WTC11 (cell line): ENCODE results near the gene ADIPOR1. TPM values are rescaled to one million over a fixed set of nuclear protein-coding genes. Genes with fewer than 3 reads are reported as not detected.

ENCODE experiments used
- CREM ChIP-seq: sonication (generic); formaldehyde crosslinking; IDR thresholded peaks from 2 replicates; pipeline ENCODE4 v1.8.1; 2022; ENCODE audit warnings: mild to moderate bottlenecking, missing genetic modification reagents, moderate library complexity
- E2F1 ChIP-seq: sonication (generic); formaldehyde crosslinking; IDR thresholded peaks from 2 replicates; pipeline ENCODE4 v1.8.0; 2022; ENCODE audit warnings: mild to moderate bottlenecking, missing genetic modification reagents
- FOXK1 ChIP-seq: sonication (generic); formaldehyde crosslinking; IDR thresholded peaks from 2 replicates; pipeline ENCODE4 v1.8.0; 2022; ENCODE audit warnings: mild to moderate bottlenecking, moderate library complexity, missing genetic modification reagents
- FOXP1 ChIP-seq: sonication (generic); formaldehyde crosslinking; IDR thresholded peaks from 2 replicates; pipeline ENCODE4 v1.8.0; 2022; ENCODE audit warnings: missing genetic modification reagents, mild to moderate bottlenecking, moderate library complexity, borderline replicate concordance
- FOXP4 ChIP-seq: sonication (generic); formaldehyde crosslinking; IDR thresholded peaks from 2 replicates; pipeline ENCODE4 v1.8.0; 2022; ENCODE audit warnings: mild to moderate bottlenecking, missing genetic modification reagents
- HMGXB4 ChIP-seq: sonication (generic); formaldehyde crosslinking; IDR thresholded peaks from 2 replicates; pipeline ENCODE4 v1.8.1; 2023; ENCODE audit warnings: mild to moderate bottlenecking, moderate library complexity, missing genetic modification reagents
- IRF1 ChIP-seq: sonication (generic); formaldehyde crosslinking; IDR thresholded peaks from 2 replicates; pipeline ENCODE4 v1.8.0; 2023; ENCODE audit warnings: missing genetic modification reagents
- IRF2 ChIP-seq: sonication (generic); formaldehyde crosslinking; IDR thresholded peaks from 2 replicates; pipeline ENCODE4 v1.8.0; 2022; ENCODE audit warnings: low read depth, missing genetic modification reagents, borderline replicate concordance
- MXD4 ChIP-seq: fragments of 250-450 bp; sonication (Bioruptor Pico); IDR thresholded peaks from 2 replicates; pipeline ENCODE4 v1.8.0; 2021; ENCODE audit warnings: mild to moderate bottlenecking, moderate library complexity, borderline replicate concordance
- OVOL2 ChIP-seq: fragments of 250-450 bp; sonication (Bioruptor Pico); IDR thresholded peaks from 2 replicates; pipeline ENCODE4 v1.9.0; 2021; ENCODE audit warnings: mild to moderate bottlenecking, borderline replicate concordance
- RELA ChIP-seq: sonication (generic); formaldehyde crosslinking; IDR thresholded peaks from 2 replicates; pipeline ENCODE4 v1.8.1; 2022; ENCODE audit warnings: missing genetic modification reagents, mild to moderate bottlenecking, borderline replicate concordance
- SOX15 ChIP-seq: fragments of 250-450 bp; sonication (Bioruptor Pico); IDR thresholded peaks from 2 replicates; pipeline ENCODE4 v1.9.0; 2021; ENCODE audit warnings: mild to moderate bottlenecking
- TCF7 ChIP-seq: sonication (generic); formaldehyde crosslinking; IDR thresholded peaks from 2 replicates; pipeline ENCODE4 v1.8.0; 2022; ENCODE audit warnings: mild to moderate bottlenecking, low read depth, missing genetic modification reagents, moderate library complexity
- ZNF121 ChIP-seq: sonication (generic); formaldehyde crosslinking; IDR thresholded peaks from 2 replicates; pipeline ENCODE4 v1.8.0; 2023; ENCODE audit warnings: missing genetic modification reagents
- ZNF396 ChIP-seq: fragments of 250-450 bp; sonication (Bioruptor Pico); IDR thresholded peaks from 2 replicates; pipeline ENCODE4 v1.8.0; 2021; ENCODE audit warnings: mild to moderate bottlenecking, moderate library complexity, borderline replicate concordance
- ZNF416 ChIP-seq: fragments of 250-450 bp; sonication (Bioruptor Pico); IDR thresholded peaks from 2 replicates; pipeline ENCODE4 v1.9.0; 2021; ENCODE audit warnings: mild to moderate bottlenecking, inconsistent platforms
- ZNF532 ChIP-seq: fragments of 250-450 bp; sonication (Bioruptor Pico); IDR thresholded peaks from 2 replicates; pipeline ENCODE4 v1.9.0; 2021; ENCODE audit warnings: mild to moderate bottlenecking, borderline replicate concordance
- total RNA-seq: library from RNA; stranded (reverse); gene quantifications from 3 replicates; pipeline ENCODE4 v1.2.3, GENCODE V29; 2021
- TF ChIP-seq, protein P1 (sequence below): sonication (generic); formaldehyde crosslinking; IDR thresholded peaks from 2 replicates; pipeline ENCODE4 v1.8.0; 2023; ENCODE audit warnings: missing genetic modification reagents, mild to moderate bottlenecking, borderline replicate concordance
- TF ChIP-seq, protein P2 (sequence below): sonication (generic); formaldehyde crosslinking; IDR thresholded peaks from 2 replicates; pipeline ENCODE4 v1.8.1; 2022; ENCODE audit warnings: missing genetic modification reagents, borderline replicate concordance
- TF ChIP-seq, protein P3 (sequence below): sonication (generic); formaldehyde crosslinking; IDR thresholded peaks from 2 replicates; pipeline ENCODE4 v1.8.1; 2023; ENCODE audit warnings: mild to moderate bottlenecking, missing genetic modification reagents, moderate library complexity

The ADIPOR1 gene
- total RNA-seq, 1 experiment from 2014 or later = 72.6 TPM

DNA sequence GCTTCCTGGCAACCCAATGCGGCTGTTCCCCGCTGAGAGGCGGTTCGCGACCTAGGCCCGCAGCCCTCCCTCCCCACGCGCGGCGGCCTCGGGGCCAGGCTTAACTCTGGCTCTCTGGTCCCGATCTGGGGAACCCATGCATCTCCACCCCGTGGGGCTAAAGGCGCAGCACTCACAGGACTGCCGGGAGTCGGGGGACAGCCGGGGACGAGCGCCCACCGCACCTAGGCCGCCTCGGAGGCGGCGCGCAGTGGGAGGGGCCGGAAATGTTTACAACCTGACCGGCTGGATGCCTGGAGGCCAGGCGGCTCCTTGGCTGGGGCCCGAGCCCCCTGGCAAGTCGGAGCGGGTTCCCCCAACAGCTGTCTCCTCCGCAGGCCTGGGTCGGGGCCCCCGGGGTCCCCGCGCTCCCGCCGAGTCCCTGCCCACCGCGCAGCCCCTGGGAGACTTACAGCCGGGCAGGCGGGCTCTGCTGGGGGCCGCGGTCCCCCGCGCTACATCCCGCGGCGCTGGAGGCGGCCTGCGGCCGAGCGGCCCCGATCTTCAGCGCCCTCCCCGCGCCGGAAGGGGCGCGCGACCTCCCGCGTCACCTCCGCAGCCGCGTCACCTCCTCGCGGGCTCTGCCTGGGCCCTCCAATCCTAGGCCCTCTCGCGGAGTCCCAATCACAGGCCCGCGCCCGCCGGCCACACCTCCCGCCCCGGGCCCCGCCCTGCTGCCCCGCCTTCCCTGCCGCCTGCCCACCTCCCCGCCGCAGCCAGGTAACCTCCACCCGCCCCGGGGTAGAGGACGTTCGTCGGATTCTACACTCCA, at the start of gene ADIPOR1 (continued):
- TF ChIP-seq, protein P1, sequence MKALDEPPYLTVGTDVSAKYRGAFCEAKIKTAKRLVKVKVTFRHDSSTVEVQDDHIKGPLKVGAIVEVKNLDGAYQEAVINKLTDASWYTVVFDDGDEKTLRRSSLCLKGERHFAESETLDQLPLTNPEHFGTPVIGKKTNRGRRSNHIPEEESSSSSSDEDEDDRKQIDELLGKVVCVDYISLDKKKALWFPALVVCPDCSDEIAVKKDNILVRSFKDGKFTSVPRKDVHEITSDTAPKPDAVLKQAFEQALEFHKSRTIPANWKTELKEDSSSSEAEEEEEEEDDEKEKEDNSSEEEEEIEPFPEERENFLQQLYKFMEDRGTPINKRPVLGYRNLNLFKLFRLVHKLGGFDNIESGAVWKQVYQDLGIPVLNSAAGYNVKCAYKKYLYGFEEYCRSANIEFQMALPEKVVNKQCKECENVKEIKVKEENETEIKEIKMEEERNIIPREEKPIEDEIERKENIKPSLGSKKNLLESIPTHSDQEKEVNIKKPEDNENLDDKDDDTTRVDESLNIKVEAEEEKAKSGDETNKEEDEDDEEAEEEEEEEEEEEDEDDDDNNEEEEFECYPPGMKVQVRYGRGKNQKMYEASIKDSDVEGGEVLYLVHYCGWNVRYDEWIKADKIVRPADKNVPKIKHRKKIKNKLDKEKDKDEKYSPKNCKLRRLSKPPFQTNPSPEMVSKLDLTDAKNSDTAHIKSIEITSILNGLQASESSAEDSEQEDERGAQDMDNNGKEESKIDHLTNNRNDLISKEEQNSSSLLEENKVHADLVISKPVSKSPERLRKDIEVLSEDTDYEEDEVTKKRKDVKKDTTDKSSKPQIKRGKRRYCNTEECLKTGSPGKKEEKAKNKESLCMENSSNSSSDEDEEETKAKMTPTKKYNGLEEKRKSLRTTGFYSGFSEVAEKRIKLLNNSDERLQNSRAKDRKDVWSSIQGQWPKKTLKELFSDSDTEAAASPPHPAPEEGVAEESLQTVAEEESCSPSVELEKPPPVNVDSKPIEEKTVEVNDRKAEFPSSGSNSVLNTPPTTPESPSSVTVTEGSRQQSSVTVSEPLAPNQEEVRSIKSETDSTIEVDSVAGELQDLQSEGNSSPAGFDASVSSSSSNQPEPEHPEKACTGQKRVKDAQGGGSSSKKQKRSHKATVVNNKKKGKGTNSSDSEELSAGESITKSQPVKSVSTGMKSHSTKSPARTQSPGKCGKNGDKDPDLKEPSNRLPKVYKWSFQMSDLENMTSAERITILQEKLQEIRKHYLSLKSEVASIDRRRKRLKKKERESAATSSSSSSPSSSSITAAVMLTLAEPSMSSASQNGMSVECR (CRISPR knock-in tag) = peak; percentile 29; the same call in 1 of the 2 replicates
- TF ChIP-seq HMGXB4 (CRISPR knock-in tag) = peak; percentile 13; the same call in 1 of the 2 replicates
- no peak for TF ChIP-seq TCF7 (CRISPR knock-in tag)
- TF ChIP-seq FOXP4 (CRISPR knock-in tag) = peak; percentile 47; the same call in 1 of the 2 replicates
- TF ChIP-seq E2F1 (CRISPR knock-in tag) = no peak
- no peak for TF ChIP-seq RELA (CRISPR knock-in tag)
- peak; percentile 20; the same call in 1 of the 2 replicates for TF ChIP-seq FOXP1 (CRISPR knock-in tag)
- TF ChIP-seq, protein P2, sequence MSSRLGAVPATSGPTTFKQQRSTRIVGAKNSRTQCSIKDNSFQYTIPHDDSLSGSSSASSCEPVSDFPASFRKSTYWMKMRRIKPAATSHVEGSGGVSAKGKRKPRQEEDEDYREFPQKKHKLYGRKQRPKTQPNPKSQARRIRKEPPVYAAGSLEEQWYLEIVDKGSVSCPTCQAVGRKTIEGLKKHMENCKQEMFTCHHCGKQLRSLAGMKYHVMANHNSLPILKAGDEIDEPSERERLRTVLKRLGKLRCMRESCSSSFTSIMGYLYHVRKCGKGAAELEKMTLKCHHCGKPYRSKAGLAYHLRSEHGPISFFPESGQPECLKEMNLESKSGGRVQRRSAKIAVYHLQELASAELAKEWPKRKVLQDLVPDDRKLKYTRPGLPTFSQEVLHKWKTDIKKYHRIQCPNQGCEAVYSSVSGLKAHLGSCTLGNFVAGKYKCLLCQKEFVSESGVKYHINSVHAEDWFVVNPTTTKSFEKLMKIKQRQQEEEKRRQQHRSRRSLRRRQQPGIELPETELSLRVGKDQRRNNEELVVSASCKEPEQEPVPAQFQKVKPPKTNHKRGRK = no peak
- peak; percentile 67; the same call in 1 of the 2 replicates for TF ChIP-seq ZNF416 (CRISPR knock-in tag)
- no peak for TF ChIP-seq ZNF532
- peak; percentile 57; the same call in 1 of the 2 replicates for TF ChIP-seq IRF1
- TF ChIP-seq, protein P3, sequence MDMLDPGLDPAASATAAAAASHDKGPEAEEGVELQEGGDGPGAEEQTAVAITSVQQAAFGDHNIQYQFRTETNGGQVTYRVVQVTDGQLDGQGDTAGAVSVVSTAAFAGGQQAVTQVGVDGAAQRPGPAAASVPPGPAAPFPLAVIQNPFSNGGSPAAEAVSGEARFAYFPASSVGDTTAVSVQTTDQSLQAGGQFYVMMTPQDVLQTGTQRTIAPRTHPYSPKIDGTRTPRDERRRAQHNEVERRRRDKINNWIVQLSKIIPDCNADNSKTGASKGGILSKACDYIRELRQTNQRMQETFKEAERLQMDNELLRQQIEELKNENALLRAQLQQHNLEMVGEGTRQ (CRISPR knock-in tag) = peak; percentile 25; the same call in 1 of the 2 replicates
- no peak for TF ChIP-seq SOX15 (CRISPR knock-in tag)
- no peak for TF ChIP-seq MXD4 (CRISPR knock-in tag)
- TF ChIP-seq OVOL2 (CRISPR knock-in tag) = no peak
- TF ChIP-seq IRF2 (CRISPR knock-in tag) = no peak
- no peak for TF ChIP-seq ZNF121 (CRISPR knock-in tag)
- no peak for TF ChIP-seq ZNF396 (CRISPR knock-in tag)
- TF ChIP-seq CREM (CRISPR knock-in tag) = peak; percentile 90
- peak; percentile 71; the same call in 1 of the 2 replicates for TF ChIP-seq FOXK1
